ENCODE measurements around the gene E2F8. TPM values are rescaled to one million over a fixed set of nuclear protein-coding genes. Genes with fewer than 3 reads are reported as not detected.

The E2F8 gene
- total RNA-seq, 1 experiment from 2014 or later = 18.4 TPM

GRCh38 chr11:19220903-19221724 is 19.6 kb downstream of the E2F8 start:
- H3K4me2 ChIP-seq (ENCODE audit: low read length) = no peak overlapping the region
- H3K79me2 ChIP-seq (ENCODE audit: insufficient read depth, low read length) = no peaks in the 10 kb centered on the region
- no peak overlapping the region for H3K9ac ChIP-seq (ENCODE audit: low read length)
- H3K4me1 ChIP-seq (ENCODE audit: control insufficient read depth in 1 of 2, insufficient read depth in 2 of 2, low read length in 2 of 2) = no peaks in the 10 kb centered on the region
- ChIA-PET CTCF (no interaction called here), RAD21 (ENCODE audit: low non-redundant PET in 1 of 2, low total read pairs in 2 of 2, uncharacterized antibody in 2 of 2, unreplicated experiment in 2 of 2) (no interaction called here), POLR2A (no interaction called here)
- H3K27me3 ChIP-seq (ENCODE audit: insufficient read depth, low read length) = no peaks in the 10 kb centered on the region
- intact Hi-C loops (cut with micrococcal nuclease) = no loop called here
- H2AFZ ChIP-seq (ENCODE audit: low read depth, low read length, poor library complexity, severe bottlenecking) = no peak overlapping the region
- H3K36me3 ChIP-seq (ENCODE audit: control insufficient read depth in 1 of 2, insufficient read depth in 2 of 2, low read length in 2 of 2) = peaks cover 6 to 21% of the 10 kb centered on the region in 2 experiments; a peak in 2 of 4 replicates
- H4K20me1 ChIP-seq (ENCODE audit: insufficient read depth) = no peaks in the 10 kb centered on the region; the same call in 1 of the 2 replicates
- H3K4me3 ChIP-seq (replicated peaks in 1 of 2; ENCODE audit: low read depth in 1 of 2, low read length in 2 of 2) = no peak overlapping the region
- no peaks in the 10 kb centered on the region for H3K9me2 ChIP-seq (ENCODE audit: insufficient read depth)
- DNase-seq (ENCODE audit: low read depth, low spot score) (no peak), ATAC-seq (no peak)
- H3K27ac ChIP-seq (ENCODE audit: low read depth, low read length) = no peak overlapping the region
- TF ChIP-seq REST (IDR thresholded peaks at IDR 0.05; ENCODE audit: low read depth) = no peak
- no peak for TF ChIP-seq ZNF274 (IDR thresholded peaks at IDR 0.05; ENCODE audit: low read depth, low read length)
- TF ChIP-seq SIN3A (IDR thresholded peaks at IDR 0.05; ENCODE audit: low read depth) = no peak
- no peak for TF ChIP-seq CEBPB (IDR thresholded peaks at IDR 0.05; ENCODE audit: low read depth)
- no peak for TF ChIP-seq POLR2AphosphoS5 (IDR thresholded peaks at IDR 0.05; ENCODE audit: low read depth, low read length)
- TF ChIP-seq JUND (IDR thresholded peaks at IDR 0.05) = no peak
- no peak for TF ChIP-seq ZFX (IDR thresholded peaks at IDR 0.05)
- no peak for TF ChIP-seq ATF3 (IDR thresholded peaks at IDR 0.05)
- TF ChIP-seq ZBTB33 (IDR thresholded peaks at IDR 0.05; ENCODE audit: extremely low read depth, insufficient replicate concordance, low read length) = no peak
- TF ChIP-seq EGR1 (IDR thresholded peaks at IDR 0.05; ENCODE audit: low read depth) = no peak
- no peak for TF ChIP-seq RAD21 (IDR thresholded peaks at IDR 0.05; ENCODE audit: low read depth)
- TF ChIP-seq TCF7L2 (IDR thresholded peaks at IDR 0.05; ENCODE audit: borderline replicate concordance, extremely low read depth, insufficient read depth, insufficient read length) = no peak
- no peak for TF ChIP-seq FOSL1 (IDR thresholded peaks at IDR 0.05; ENCODE audit: low read depth)
- TF ChIP-seq SRF (IDR thresholded peaks at IDR 0.05; ENCODE audit: low read depth) = no peak
- no peak for TF ChIP-seq ELF1 (IDR thresholded peaks at IDR 0.05; ENCODE audit: borderline replicate concordance, low read depth)
- no peak for TF ChIP-seq MAX (IDR thresholded peaks at IDR 0.05)
- no peak for TF ChIP-seq CBX3 (IDR thresholded peaks at IDR 0.05; ENCODE audit: low read depth)
- TF ChIP-seq POLR2A (IDR thresholded peaks at IDR 0.05; ENCODE audit: borderline replicate concordance, extremely low read depth, insufficient read depth, insufficient read length) = no peak
- TF ChIP-seq EZH2phosphoT487 (IDR thresholded peaks at IDR 0.05; ENCODE audit: borderline replicate concordance) = no peak
- TF ChIP-seq CTCF (IDR thresholded peaks at IDR 0.05 in 2 of 3, conservative IDR thresholded peaks at IDR 0.05 in 1 of 3; ENCODE audit: borderline replicate concordance in 1 of 3, insufficient read depth in 1 of 3, low read depth in 2 of 3, low read length in 2 of 3) = no peak
- BruUV-seq (replicated peaks) = no TSS peak
- H3K9me3 ChIP-seq (ENCODE audit: control insufficient read depth in 1 of 2, insufficient read depth in 1 of 2, low read depth in 1 of 2, low read length in 2 of 2) = no peaks in the 10 kb centered on the region

Data from HCT116 (cell line).